GM19463 (cell line): ENCODE results near the gene DEAF1.
"Not testable (repeated sequence)": the region's sequence is repeated elsewhere in the genome, so short reads cannot be mapped to it uniquely, and the experiment has no call there.

Experiments used
- ATAC-seq: cut with Tn5 transposase; IDR thresholded peaks from one replicate; pipeline ENCODE4 v1.9.1; 2021; ENCODE audit warnings: mild to moderate bottlenecking, moderate library complexity; ENCODE audit not compliant: unreplicated experiment

The DEAF1 gene, protein sequence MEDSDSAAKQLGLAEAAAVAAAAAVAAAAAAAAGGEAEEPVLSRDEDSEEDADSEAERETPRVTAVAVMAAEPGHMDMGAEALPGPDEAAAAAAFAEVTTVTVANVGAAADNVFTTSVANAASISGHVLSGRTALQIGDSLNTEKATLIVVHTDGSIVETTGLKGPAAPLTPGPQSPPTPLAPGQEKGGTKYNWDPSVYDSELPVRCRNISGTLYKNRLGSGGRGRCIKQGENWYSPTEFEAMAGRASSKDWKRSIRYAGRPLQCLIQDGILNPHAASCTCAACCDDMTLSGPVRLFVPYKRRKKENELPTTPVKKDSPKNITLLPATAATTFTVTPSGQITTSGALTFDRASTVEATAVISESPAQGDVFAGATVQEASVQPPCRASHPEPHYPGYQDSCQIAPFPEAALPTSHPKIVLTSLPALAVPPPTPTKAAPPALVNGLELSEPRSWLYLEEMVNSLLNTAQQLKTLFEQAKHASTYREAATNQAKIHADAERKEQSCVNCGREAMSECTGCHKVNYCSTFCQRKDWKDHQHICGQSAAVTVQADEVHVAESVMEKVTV

DNA sequence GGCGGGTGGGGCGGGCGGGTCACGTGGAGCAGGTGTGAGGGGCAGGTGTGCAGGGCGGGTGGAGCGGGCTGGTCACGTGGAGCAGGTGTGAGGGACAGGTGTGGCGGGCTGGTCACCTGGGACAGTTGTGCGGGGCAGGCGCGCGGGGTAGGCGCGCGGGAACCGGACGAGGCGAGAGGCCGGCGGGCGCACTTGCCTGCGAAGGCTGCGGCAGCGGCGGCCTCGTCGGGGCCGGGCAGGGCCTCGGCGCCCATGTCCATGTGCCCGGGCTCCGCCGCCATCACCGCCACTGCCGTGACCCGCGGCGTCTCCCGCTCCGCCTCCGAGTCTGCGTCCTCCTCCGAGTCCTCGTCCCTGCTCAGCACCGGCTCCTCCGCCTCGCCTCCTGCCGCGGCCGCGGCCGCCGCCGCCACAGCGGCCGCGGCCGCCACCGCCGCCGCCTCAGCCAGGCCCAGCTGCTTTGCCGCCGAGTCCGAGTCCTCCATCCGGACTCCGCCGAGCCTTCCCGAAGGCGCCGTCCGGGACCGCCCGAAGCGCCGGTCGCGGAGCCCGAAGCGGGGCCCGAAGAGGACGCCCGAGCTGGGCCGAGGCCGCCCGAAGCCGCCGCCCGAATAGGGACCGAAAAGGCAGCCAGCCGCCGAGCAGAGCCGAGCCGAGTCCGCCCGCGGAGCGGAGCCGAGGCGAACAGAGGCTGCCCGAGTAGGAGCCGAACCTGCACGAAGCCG, at the start of gene DEAF1:
Gene DEAF1 (minus strand): TSS at position 660 of the 725 bp plus-strand sequence. CDS start 175 bp downstream, at position 485.
- ATAC-seq = peak; percentile 73

GRCh38 chr11:742571-743201, 47.7 kb upstream of the DEAF1 start:
- ATAC-seq = no peak

- ATAC-seq = no peak
Measured at GRCh38 chr11:742156-742546, 47.1 kb upstream of the DEAF1 start.

DNA sequence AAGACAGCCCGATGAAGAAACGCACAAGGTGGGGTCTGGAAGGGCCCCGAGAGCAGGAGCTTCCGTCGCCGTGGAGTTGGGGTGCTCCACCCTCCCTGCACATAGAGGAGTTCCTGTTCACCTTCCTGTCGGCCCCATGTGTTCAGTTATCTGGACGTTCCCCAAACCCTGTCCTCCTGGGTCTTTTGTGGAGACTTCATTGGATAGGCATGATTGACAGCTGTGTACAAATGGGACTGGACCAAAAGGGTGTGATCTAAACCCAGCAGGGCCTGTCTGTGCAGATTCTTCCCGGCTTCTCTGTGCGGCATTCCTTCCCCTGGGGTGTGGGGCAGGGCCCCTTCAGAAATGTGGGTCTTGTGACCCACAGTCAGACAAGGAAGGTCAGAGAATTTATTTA, 42.9 kb upstream of the DEAF1 start:
- ATAC-seq = not testable (repeated sequence)

GRCh38 chr11:737366-737765, 42.3 kb upstream of the DEAF1 start:
- ATAC-seq = no peak

DNA sequence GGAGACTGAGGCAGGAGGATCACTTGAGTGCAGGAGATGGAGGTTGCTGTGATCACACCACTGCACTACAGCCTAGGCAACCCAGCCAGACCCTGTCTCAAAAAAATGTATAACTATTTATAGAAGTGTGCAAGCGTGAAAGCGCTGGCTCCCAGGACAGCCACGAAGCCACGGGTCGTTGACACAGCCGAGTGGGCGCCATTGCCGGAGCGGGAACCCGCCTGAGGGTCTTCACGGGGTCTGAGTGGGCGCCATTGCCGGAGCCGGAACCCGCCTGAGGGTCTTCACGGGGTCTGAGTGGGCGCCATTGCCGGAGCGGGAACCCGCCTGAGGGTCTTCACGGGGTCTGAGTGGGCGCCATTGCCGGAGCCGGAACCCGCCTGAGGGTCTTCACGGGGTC, 39.5 kb upstream of the DEAF1 start:
- not testable (repeated sequence) for ATAC-seq

DNA sequence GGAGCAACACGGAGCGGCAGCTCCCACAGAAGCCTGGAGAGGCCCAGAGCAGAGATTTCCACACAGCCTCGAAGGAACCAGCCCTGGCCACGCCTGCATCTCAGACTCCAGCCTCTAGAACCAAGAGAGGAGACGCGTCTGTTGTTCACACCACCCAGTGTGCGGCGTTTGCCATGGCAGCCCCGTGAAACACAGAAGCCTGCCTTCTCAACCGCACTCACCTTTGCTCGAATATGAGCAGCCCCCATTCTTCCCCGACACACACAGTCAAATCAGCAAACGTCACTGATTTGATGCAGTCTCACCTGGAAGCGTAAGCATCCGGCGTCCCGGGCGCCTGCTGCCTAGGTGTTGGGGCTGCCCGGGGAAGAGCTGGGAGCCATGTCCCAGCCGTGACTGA, 38.0 kb upstream of the DEAF1 start:
- no peak for ATAC-seq

- no peak for ATAC-seq
Measured at GRCh38 chr11:729492-730074, 34.6 kb upstream of the DEAF1 start.

- no peak for ATAC-seq
Measured at GRCh38 chr11:728901-729491, 34.0 kb upstream of the DEAF1 start.

- peak; percentile 52 for ATAC-seq
Measured at GRCh38 chr11:727859-728748, 33.1 kb upstream of the DEAF1 start.

GRCh38 chr11:727281-727701, 32.3 kb upstream of the DEAF1 start:
- no peak for ATAC-seq

DNA sequence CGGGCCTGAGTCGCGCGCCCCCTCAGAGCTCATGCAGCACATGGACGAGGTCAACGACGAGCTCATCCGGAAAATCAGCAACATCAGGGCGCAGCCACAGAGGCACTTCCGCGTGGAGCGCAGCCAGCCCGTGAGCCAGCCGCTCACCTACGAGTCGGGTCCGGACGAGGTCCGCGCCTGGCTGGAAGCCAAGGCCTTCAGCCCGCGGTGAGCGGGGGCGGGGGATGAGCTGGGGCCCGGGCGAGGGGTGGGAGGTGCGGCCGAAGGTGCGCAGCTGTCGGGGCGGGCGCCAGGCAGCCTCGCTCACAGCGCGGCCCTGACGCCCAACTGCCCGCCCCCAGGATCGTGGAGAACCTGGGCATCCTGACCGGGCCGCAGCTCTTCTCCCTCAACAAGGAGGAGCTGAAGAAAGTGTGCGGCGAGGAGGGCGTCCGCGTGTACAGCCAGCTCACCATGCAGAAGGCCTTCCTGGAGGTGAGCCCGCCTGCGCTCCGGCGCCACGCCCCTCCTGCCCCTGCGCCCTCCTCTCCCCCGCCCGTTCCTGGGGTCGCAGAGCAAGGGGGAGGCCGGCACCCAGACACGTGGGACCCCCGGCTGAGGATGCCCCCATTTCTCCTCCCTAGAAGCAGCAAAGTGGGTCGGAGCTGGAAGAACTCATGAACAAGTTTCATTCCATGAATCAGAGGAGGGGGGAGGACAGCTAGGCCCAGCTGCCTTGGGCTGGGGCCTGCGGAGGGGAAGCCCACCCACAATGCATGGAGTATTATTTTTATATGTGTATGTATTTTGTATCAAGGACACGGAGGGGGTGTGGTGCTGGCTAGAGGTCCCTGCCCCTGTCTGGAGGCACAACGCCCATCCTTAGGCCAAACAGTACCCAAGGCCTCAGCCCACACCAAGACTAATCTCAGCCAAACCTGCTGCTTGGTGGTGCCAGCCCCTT, 31.5 kb upstream of the DEAF1 start:
- ATAC-seq = no peak

GRCh38 chr11:725624-726202, 30.7 kb upstream of the DEAF1 start:
- ATAC-seq = no peak

DNA sequence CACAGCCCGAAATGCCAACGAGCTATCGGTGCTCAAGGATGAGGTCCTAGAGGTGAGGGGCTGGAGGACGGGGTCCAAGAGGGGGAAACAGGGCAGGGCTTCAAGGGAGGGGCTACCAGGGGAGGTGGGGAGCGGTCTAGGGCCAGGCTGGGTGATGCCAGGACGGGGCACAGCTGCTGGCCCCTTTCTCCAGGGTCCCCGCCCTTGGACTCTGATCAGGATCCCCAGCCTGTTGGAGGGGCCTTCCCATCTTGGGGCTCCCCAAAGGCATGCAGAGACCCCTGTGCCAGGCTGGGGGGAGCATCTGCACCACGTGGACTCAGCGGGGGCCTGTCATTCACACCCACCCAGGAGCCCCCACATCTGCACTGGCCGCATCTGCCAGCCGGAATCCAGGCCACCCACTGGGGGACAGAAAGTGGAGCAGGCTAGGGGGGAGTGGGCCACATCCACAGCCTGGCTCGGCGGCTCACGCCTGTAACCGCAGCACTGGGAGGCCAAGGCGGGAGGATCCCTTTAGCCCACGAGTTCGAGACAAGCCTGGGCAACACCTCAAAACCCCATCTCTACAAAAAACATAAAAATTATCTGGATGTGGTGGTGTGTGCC, 29.9 kb upstream of the DEAF1 start:
- ATAC-seq = no peak

GRCh38 chr11:724049-724777, 29.2 kb upstream of the DEAF1 start:
- no peak for ATAC-seq

DNA sequence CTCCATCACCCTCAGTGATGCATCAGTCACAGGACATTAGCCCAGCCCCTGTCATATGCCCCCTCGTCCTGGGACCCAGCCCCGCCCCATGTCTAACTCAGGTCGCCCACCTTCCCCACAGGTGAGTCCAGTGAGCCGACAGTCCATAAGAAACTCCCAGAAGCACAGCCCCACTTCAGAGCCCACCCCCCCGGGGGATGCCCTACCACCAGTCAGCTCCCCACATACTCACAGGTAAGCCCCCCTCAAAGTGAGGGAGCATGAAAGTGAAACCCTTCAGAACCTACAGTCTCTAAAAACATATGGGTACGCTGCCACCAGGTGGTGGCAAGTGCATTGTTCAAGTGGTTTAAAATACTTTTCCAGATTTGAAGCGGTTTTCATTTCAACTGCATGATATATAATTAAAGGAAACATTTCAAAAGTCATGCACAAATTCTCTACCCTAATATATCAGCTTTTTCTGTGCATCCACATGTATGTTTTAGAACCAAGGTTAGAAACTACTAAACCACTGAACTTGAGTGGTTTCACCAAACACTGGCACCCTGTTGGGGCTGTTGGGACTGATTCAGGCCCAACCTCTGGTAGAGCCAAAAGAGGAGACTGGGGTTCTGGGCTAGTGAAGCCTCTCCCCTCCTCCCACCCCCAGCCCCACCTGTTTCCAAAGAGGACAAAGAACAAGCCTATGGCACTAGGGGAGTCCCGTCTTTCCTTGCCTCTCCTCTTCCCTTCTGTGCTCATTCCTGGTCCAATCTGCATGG, 28.3 kb upstream of the DEAF1 start:
- no peak for ATAC-seq
